ENCODE data around the gene CAND2. TPM values are rescaled to one million over a fixed set of nuclear protein-coding genes. Genes with fewer than 3 reads are reported as not detected.
A peak's percentile ranks its signal among the peaks of the same experiment; 100 is the strongest.

The CAND2 gene
- total and polyA plus RNA-seq, 9 of the 15 experiments (the other 6 are each of a cell fraction or from before 2014, with no cell fraction given), result 0.91 to 14.9 (median 4.3) TPM

GRCh38 chr3:12841149-12841969 is 44.9 kb downstream of the CAND2 start, which contains the start of gene RPL32 (continued):
- TF ChIP-seq BCLAF1 (IDR thresholded peaks at IDR 0.05; ENCODE audit: borderline replicate concordance in 1 of 2, control insufficient read depth in 1 of 2, low read depth in 2 of 2, low read length in 1 of 2), result no peak
- TF ChIP-seq KAT2B (IDR thresholded peaks at IDR 0.05; ENCODE audit: low read depth, low read length), result peak; percentile 80
- TF ChIP-seq ZNF175 (CRISPR knock-in tag; IDR thresholded peaks at IDR 0.05; ENCODE audit: low read depth), result peak; percentile 83
- TF ChIP-seq ZNF282 (CRISPR knock-in tag; IDR thresholded peaks at IDR 0.05), result no peak
- peak in 1 of 2 experiments; percentile 59; a peak in 2 of 4 replicates for TF ChIP-seq CSDE1 (IDR thresholded peaks at IDR 0.05)
- TF ChIP-seq ATF6 (CRISPR knock-in tag; IDR thresholded peaks at IDR 0.05), result peak; percentile 69; the same call in 1 of the 2 replicates
- TF ChIP-seq RREB1 (CRISPR knock-in tag; IDR thresholded peaks at IDR 0.05), result no peak
- no peak; the same call in 1 of the 2 replicates for TF ChIP-seq CHCHD3 (CRISPR knock-in tag; IDR thresholded peaks at IDR 0.05)
- no peak for TF ChIP-seq ZNF184 (CRISPR knock-in tag; IDR thresholded peaks at IDR 0.05)
- no peak for TF ChIP-seq XRCC4 (IDR thresholded peaks at IDR 0.05; ENCODE audit: extremely low read depth, insufficient read depth, insufficient read length)
- no peak for TF ChIP-seq CBFA2T3 (IDR thresholded peaks at IDR 0.05)
- TF ChIP-seq PHB (CRISPR knock-in tag; IDR thresholded peaks at IDR 0.05), result no peak
- peak; percentile 25; the same call in 1 of the 2 replicates for TF ChIP-seq STAT5A (IDR thresholded peaks at IDR 0.05; ENCODE audit: borderline replicate concordance, low read length)
- peak; percentile 38; the same call in 1 of the 2 replicates for TF ChIP-seq DMBX1 (CRISPR knock-in tag; IDR thresholded peaks at IDR 0.05; ENCODE audit: borderline replicate concordance)
- peak; percentile 88 for TF ChIP-seq DIDO1 (tag; IDR thresholded peaks at IDR 0.05; ENCODE audit: low read depth)
- no peak for TF ChIP-seq ZNF551 (CRISPR knock-in tag; IDR thresholded peaks at IDR 0.05)
- TF ChIP-seq ZNF764 (CRISPR knock-in tag; IDR thresholded peaks at IDR 0.05; ENCODE audit: low read depth), result no peak

Measured in K562 (cell line).